ENCODE measurements around the gene ZNF84.

DNA sequence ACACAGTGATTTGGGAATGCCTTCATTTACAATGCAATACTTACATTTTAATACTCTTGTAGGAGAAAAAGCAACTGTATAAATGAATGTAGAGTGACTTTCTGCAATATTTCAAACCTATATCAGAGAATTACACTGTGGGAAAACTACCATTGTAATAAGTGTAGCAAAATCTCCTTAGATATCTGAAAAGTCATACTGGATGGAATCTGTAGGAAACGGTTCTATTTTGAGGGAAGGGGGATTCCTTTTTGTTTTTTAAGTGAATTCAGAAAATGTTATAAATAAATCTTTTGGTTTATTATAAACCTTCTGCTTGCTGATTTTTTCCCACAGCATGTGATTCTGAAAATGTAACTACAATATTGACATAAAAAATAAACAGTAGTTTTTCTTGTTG lies 69.8 kb downstream of the ZNF84 start:
- TF ChIP-seq CTCF (IDR thresholded peaks at IDR 0.05) (no peak), SIN3A (IDR thresholded peaks at IDR 0.05; ENCODE audit: borderline replicate concordance, insufficient read depth, low read depth, low read length) (no peak), POLR2AphosphoS5 (IDR thresholded peaks at IDR 0.05; ENCODE audit: low read depth, low read length) (no peak)
